Tracheal epithelial cell (primary cell): ENCODE results near the gene NUAK1. TPM values are rescaled to one million over a fixed set of nuclear protein-coding genes. Genes with fewer than 3 reads are reported as not detected.

ENCODE experiments used
- total RNA-seq: library from RNA; depleted of rRNA; stranded (reverse); fragments of >200 nt; gene quantifications from 2 replicates; pipeline ENCODE4 v1.2.1, GENCODE V29; 2014

Gene NUAK1
- 5.8 and 12.8 TPM in 2 replicates for total RNA-seq

DNA sequence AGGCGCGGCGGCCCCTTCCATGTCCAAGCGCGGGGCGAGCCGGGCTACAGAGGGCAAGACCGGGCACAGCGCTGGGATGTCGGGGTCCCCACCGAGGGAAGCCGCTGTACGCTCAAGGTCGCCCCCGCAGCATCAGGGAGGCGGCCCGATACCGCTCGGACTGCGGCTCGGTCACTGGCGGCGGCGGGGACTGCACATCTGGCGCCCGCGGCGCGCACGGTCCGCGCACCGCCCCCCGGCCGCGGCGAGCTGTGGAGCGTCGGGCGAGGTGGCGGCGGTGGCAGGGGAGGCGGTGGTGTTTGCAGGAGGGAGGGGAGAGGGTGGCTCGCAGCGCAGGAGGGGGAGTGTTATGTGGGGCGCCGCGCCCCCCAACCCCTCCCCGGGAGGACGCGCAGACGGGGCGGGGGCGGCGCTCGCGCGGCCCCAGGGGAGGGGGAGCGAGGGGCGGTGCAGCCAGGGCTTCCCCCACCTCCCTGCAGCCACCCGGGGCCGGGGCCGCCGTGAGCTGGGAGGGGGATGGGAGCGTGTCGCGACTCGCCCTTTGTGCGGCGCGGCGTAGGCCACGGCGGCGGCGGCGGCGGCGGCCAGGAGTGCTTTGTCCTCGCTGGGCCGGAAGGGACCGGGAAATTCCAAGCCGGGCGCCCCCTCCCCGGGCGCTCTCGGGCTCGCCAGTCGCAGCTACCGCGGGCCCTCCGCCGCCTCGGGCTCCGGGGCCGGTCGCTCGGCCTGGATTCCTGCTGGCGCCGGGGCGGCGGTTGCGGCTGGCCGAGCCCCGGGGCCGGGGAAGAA, at the start of gene NUAK1:
Gene NUAK1, minus strand, starts transcription at position 322 of the 789 bp plus-strand sequence. Its CDS starts 301 bp downstream, at position 21.

Other genes starting within 250 kb of the NUAK1 start
- 65.0 and 94.9 TPM in 2 replicates for gene CKAP4, start 109.1 kb upstream of the NUAK1 start, total RNA-seq
- 21.7 and 41.1 TPM in 2 replicates for gene TCP11L2, start 163.8 kb upstream of the NUAK1 start, total RNA-seq
- gene POLR3B, start 218.8 kb upstream of the NUAK1 start, total RNA-seq = 8.2 and 8.7 TPM in 2 replicates